ENCODE data around the gene COMTD1. TPM values are rescaled to one million over a fixed set of nuclear protein-coding genes. Genes with fewer than 3 reads are reported as not detected.

Gene COMTD1
- total and polyA plus RNA-seq, 2 of the 13 experiments (the other 11 are each of a cell fraction or from before 2014, with no cell fraction given): 11.8 to 18.4 TPM

GRCh38 chr10:75210282-75211006 is 25.3 kb downstream of the COMTD1 start, which contains the start of gene VDAC2 (continued):
- TF ChIP-seq, protein P1, sequence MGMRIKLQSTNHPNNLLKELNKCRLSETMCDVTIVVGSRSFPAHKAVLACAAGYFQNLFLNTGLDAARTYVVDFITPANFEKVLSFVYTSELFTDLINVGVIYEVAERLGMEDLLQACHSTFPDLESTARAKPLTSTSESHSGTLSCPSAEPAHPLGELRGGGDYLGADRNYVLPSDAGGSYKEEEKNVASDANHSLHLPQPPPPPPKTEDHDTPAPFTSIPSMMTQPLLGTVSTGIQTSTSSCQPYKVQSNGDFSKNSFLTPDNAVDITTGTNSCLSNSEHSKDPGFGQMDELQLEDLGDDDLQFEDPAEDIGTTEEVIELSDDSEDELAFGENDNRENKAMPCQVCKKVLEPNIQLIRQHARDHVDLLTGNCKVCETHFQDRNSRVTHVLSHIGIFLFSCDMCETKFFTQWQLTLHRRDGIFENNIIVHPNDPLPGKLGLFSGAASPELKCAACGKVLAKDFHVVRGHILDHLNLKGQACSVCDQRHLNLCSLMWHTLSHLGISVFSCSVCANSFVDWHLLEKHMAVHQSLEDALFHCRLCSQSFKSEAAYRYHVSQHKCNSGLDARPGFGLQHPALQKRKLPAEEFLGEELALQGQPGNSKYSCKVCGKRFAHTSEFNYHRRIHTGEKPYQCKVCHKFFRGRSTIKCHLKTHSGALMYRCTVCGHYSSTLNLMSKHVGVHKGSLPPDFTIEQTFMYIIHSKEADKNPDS (CRISPR knock-in tag; IDR thresholded peaks at IDR 0.05): no peak
- no peak for TF ChIP-seq KDM1A (CRISPR knock-in tag; IDR thresholded peaks at IDR 0.05)
- peak; percentile 61 to 89 for TF ChIP-seq POLR2A (IDR thresholded peaks at IDR 0.05; ENCODE audit: insufficient read depth in 1 of 2, low read depth in 2 of 2, low read length in 2 of 2)
- TF ChIP-seq, protein P2, sequence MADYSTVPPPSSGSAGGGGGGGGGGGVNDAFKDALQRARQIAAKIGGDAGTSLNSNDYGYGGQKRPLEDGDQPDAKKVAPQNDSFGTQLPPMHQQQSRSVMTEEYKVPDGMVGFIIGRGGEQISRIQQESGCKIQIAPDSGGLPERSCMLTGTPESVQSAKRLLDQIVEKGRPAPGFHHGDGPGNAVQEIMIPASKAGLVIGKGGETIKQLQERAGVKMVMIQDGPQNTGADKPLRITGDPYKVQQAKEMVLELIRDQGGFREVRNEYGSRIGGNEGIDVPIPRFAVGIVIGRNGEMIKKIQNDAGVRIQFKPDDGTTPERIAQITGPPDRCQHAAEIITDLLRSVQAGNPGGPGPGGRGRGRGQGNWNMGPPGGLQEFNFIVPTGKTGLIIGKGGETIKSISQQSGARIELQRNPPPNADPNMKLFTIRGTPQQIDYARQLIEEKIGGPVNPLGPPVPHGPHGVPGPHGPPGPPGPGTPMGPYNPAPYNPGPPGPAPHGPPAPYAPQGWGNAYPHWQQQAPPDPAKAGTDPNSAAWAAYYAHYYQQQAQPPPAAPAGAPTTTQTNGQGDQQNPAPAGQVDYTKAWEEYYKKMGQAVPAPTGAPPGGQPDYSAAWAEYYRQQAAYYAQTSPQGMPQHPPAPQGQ (CRISPR knock-in tag; IDR thresholded peaks at IDR 0.05; ENCODE audit: borderline replicate concordance): peak; percentile 74; the same call in 1 of the 2 replicates
- peak; percentile 72 for TF ChIP-seq MED1 (CRISPR knock-in tag; IDR thresholded peaks at IDR 0.05)
- TF ChIP-seq POLR2G (IDR thresholded peaks at IDR 0.05; ENCODE audit: low read depth, low read length): peak; percentile 79
- TF ChIP-seq NBN (conservative IDR thresholded peaks at IDR 0.05): no peak
- TF ChIP-seq ZNF777 (CRISPR knock-in tag; IDR thresholded peaks at IDR 0.05): no peak
- no peak; the same call in 1 of the 2 replicates for TF ChIP-seq E2F2 (CRISPR knock-in tag; IDR thresholded peaks at IDR 0.05; ENCODE audit: borderline replicate concordance)
- no peak for TF ChIP-seq SRSF9 (IDR thresholded peaks at IDR 0.05; ENCODE audit: borderline replicate concordance, insufficient read depth, low read depth, low read length, poor library complexity, severe bottlenecking)
- TF ChIP-seq DNMT1 (CRISPR knock-in tag; IDR thresholded peaks at IDR 0.05): peak; percentile 92; the same call in 1 of the 2 replicates
- peak; percentile 93 for TF ChIP-seq SPEN (CRISPR knock-in tag; IDR thresholded peaks at IDR 0.05; ENCODE audit: low read depth)
- TF ChIP-seq, protein P3, sequence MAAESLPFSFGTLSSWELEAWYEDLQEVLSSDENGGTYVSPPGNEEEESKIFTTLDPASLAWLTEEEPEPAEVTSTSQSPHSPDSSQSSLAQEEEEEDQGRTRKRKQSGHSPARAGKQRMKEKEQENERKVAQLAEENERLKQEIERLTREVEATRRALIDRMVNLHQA (CRISPR knock-in tag; IDR thresholded peaks at IDR 0.05): no peak
- TF ChIP-seq ZNF234 (CRISPR knock-in tag; conservative IDR thresholded peaks at IDR 0.05): peak; percentile 94
- TF ChIP-seq ZBTB14 (CRISPR knock-in tag; IDR thresholded peaks at IDR 0.05): peak; percentile 46; the same call in 1 of the 2 replicates
